KMS-11 (cell line): ENCODE data around the gene DKK1.

Source experiments
- H2AFZ ChIP-seq: fragments of 200-600 bp; sonication (generic); 2 replicates; pipeline ENCODE4 v1.6.1; 2016; ENCODE audit warnings: antibody characterized with exemption, mixed run types, low read depth
- H3K27ac ChIP-seq: fragments of 200-600 bp; sonication (generic); 2 replicates; pipeline ENCODE4 v1.6.1; 2016; ENCODE audit warnings: mild to moderate bottlenecking, mixed run types
- H3K27me3 ChIP-seq: fragments of 200-600 bp; sonication (generic); 2 replicates; pipeline ENCODE4 v1.6.1; 2017; ENCODE audit warnings: mild to moderate bottlenecking, low read depth, mixed run types, moderate library complexity; ENCODE audit not compliant: insufficient read depth
- H3K36me3 ChIP-seq: fragments of 200-600 bp; sonication (generic); 2 replicates; pipeline ENCODE4 v1.6.1; 2017; ENCODE audit warnings: mild to moderate bottlenecking, mixed run types; ENCODE audit not compliant: insufficient read depth
- H3K4me1 ChIP-seq: fragments of 200-600 bp; sonication (generic); 2 replicates; pipeline ENCODE4 v1.6.1; 2016; ENCODE audit warnings: mild to moderate bottlenecking, low read depth, mixed run types; ENCODE audit not compliant: poor library complexity, severe bottlenecking
- H3K4me2 ChIP-seq: fragments of 200-600 bp; sonication (generic); 2 replicates; pipeline ENCODE4 v1.7.0; 2016; ENCODE audit warnings: mild to moderate bottlenecking, mixed run types
- H3K4me3 ChIP-seq: fragments of 200-600 bp; sonication (generic); IDR thresholded peaks from 2 replicates; pipeline ENCODE4 v1.6.1; 2017; ENCODE audit warnings: low read depth, low read length, mixed read lengths; ENCODE audit not compliant: insufficient read depth
- H3K79me2 ChIP-seq: fragments of 200-600 bp; sonication (generic); 2 replicates; pipeline ENCODE4 v1.6.1; 2016; ENCODE audit warnings: low read depth, mixed run types; ENCODE audit not compliant: insufficient read depth
- H3K9ac ChIP-seq: fragments of 200-600 bp; sonication (generic); 2 replicates; pipeline ENCODE4 v1.6.1; 2016; ENCODE audit warnings: mild to moderate bottlenecking, mixed run types
- H4K20me1 ChIP-seq: fragments of 200-600 bp; sonication (generic); 2 replicates; pipeline ENCODE4 v1.6.1; 2016; ENCODE audit warnings: mild to moderate bottlenecking, mixed run types; ENCODE audit not compliant: insufficient read depth
- CTCF ChIP-seq: fragments of 200-600 bp; sonication (generic); conservative IDR thresholded peaks from 2 replicates; pipeline ENCODE4 v1.6.1; 2017; ENCODE audit warnings: low read depth, mild to moderate bottlenecking, antibody characterized with exemption, low read length, moderate library complexity, mixed read lengths

DKK1 gene

GRCh38 chr10:52335665-52336064 is 21.6 kb downstream of the DKK1 start:
- Histone ChIP-seq H4K20me1 (no peaks in the 10 kb centered on the region), H3K79me2 (no peaks in the 10 kb centered on the region), H3K4me3 (no peak overlapping the region), H3K4me1 (no peaks in the 10 kb centered on the region), H3K27ac (no peak overlapping the region), H3K36me3 (no peaks in the 10 kb centered on the region), H3K9ac (no peak overlapping the region), H2AFZ (no peak overlapping the region), H3K4me2 (no peak overlapping the region), H3K27me3 (no peaks in the 10 kb centered on the region)
- no peak for TF ChIP-seq CTCF

- Histone ChIP-seq H3K4me1 (no peaks in the 10 kb centered on the region), H3K9ac (no peak overlapping the region), H3K4me3 (no peak overlapping the region), H2AFZ (no peak overlapping the region), H3K4me2 (no peak overlapping the region), H3K27me3 (no peaks in the 10 kb centered on the region), H4K20me1 (no peaks in the 10 kb centered on the region), H3K27ac (no peak overlapping the region), H3K36me3 (no peaks in the 10 kb centered on the region), H3K79me2 (no peaks in the 10 kb centered on the region)
- TF ChIP-seq CTCF: no peak
Observed at GRCh38 chr10:52337225-52337624, 23.1 kb downstream of the DKK1 start.

DNA sequence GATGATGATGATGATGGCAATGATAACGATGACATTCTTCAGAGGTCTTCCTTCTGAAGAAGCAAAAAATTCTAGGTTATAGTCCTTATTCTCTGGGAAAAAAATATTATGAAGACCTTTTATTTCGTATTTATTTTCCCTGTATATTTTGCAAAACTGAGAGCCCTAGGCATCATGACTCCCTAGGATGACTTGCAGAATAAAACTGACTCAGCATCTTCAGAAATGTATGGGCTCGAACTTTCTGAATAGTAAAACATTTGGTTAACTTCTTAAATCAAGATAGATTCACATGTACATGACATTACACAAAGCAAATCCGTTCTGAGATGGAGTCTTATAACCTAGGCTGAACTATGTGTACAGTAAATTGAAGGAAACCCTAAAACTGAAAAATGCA is 29.4 kb downstream of the DKK1 start:
- H3K4me2 ChIP-seq: no peak overlapping the region

GRCh38 chr10:52346394-52347326 is 32.6 kb downstream of the DKK1 start:
- Histone ChIP-seq H3K27ac (no peak overlapping the region), H3K4me2 (no peak overlapping the region), H3K36me3 (no peaks in the 10 kb centered on the region), H3K79me2 (no peaks in the 10 kb centered on the region), H3K27me3 (no peaks in the 10 kb centered on the region), H2AFZ (no peak overlapping the region), H3K4me1 (no peaks in the 10 kb centered on the region), H3K4me3 (no peak overlapping the region), H4K20me1 (no peaks in the 10 kb centered on the region), H3K9ac (no peak overlapping the region)
- TF ChIP-seq CTCF: no peak

More for the DNA sequence above, 29.4 kb downstream of the DKK1 start:
- Histone ChIP-seq H2AFZ (no peak overlapping the region), H3K9ac (no peak overlapping the region), H3K27ac (no peak overlapping the region), H3K4me3 (no peak overlapping the region), H3K4me1 (no peaks in the 10 kb centered on the region), H3K79me2 (no peaks in the 10 kb centered on the region), H3K27me3 (no peaks in the 10 kb centered on the region), H4K20me1 (no peaks in the 10 kb centered on the region), H3K36me3 (no peaks in the 10 kb centered on the region)
- no peak for TF ChIP-seq CTCF
